ENCODE results near the gene HTR3D. TPM values are rescaled to one million over a fixed set of nuclear protein-coding genes. Genes with fewer than 3 reads are reported as not detected.
A peak's percentile ranks its signal among the peaks of the same experiment; 100 is the strongest.

The HTR3D gene
- total and polyA plus RNA-seq, 2 of the 13 experiments (the other 11 are each of a cell fraction or from before 2014, with no cell fraction given) = not detected

- TF ChIP-seq GMEB1 (CRISPR knock-in tag; IDR thresholded peaks at IDR 0.05; ENCODE audit: borderline replicate concordance) = peak; percentile 62; the same call in 1 of the 2 replicates
- peak; percentile 59; the same call in 1 of the 2 replicates for TF ChIP-seq HES4 (CRISPR knock-in tag; IDR thresholded peaks at IDR 0.05; ENCODE audit: borderline replicate concordance)
- TF ChIP-seq ZSCAN9 (CRISPR knock-in tag; IDR thresholded peaks at IDR 0.05; ENCODE audit: borderline replicate concordance) = peak; percentile 60; the same call in 1 of the 2 replicates
- TF ChIP-seq ZHX1 (CRISPR knock-in tag; IDR thresholded peaks at IDR 0.05; ENCODE audit: low read depth) = peak; percentile 35; the same call in 1 of the 2 replicates
- TF ChIP-seq ZNF260 (CRISPR knock-in tag; IDR thresholded peaks at IDR 0.05; ENCODE audit: borderline replicate concordance, low read depth) = no peak
- TF ChIP-seq ZNF780A (CRISPR knock-in tag; IDR thresholded peaks at IDR 0.05) = no peak
- no peak for TF ChIP-seq TRIM22 (IDR thresholded peaks at IDR 0.05)
- peak; percentile 20; the same call in 1 of the 2 replicates for TF ChIP-seq KDM4B (CRISPR knock-in tag; IDR thresholded peaks at IDR 0.05)
- TF ChIP-seq GTF2F1 (IDR thresholded peaks at IDR 0.05; ENCODE audit: low read length) = no peak
- TF ChIP-seq ZNF672 (CRISPR knock-in tag; IDR thresholded peaks at IDR 0.05) = no peak
- TF ChIP-seq EEA1 (CRISPR knock-in tag; IDR thresholded peaks at IDR 0.05; ENCODE audit: borderline replicate concordance) = peak; percentile 37; the same call in 1 of the 2 replicates
- peak; percentile 56; the same call in 1 of the 2 replicates for TF ChIP-seq YEATS4 (CRISPR knock-in tag; IDR thresholded peaks at IDR 0.05; ENCODE audit: borderline replicate concordance)
- no peak for TF ChIP-seq ATF4 (CRISPR knock-in tag; IDR thresholded peaks at IDR 0.05)
- TF ChIP-seq ZNF501 (CRISPR knock-in tag; IDR thresholded peaks at IDR 0.05) = peak; percentile 93
- TF ChIP-seq ZNF772 (CRISPR knock-in tag; IDR thresholded peaks at IDR 0.05) = peak; percentile 80; the same call in 1 of the 2 replicates
- TF ChIP-seq FOXC1 (CRISPR knock-in tag; IDR thresholded peaks at IDR 0.05; ENCODE audit: borderline replicate concordance) = peak; percentile 92
- peak; percentile 77 for TF ChIP-seq ELF1 (CRISPR knock-in tag; IDR thresholded peaks at IDR 0.05)
- peak; percentile 76; the same call in 1 of the 2 replicates for TF ChIP-seq RXRA (CRISPR knock-in tag; IDR thresholded peaks at IDR 0.05)
- TF ChIP-seq SNRNP70 (IDR thresholded peaks at IDR 0.05; ENCODE audit: low read depth, low read length) = no peak
- TF ChIP-seq XRCC5 (optimal IDR thresholded peaks at IDR 0.05; ENCODE audit: low read length) = peak; percentile 35
- no peak for TF ChIP-seq CBX2 (IDR thresholded peaks at IDR 0.05; ENCODE audit: low read depth, low read length)
- TF ChIP-seq CBX2 (CRISPR knock-in tag; IDR thresholded peaks at IDR 0.05; ENCODE audit: low read depth) = no peak
- peak; percentile 38; the same call in 1 of the 2 replicates for TF ChIP-seq PITX1 (CRISPR knock-in tag; IDR thresholded peaks at IDR 0.05)
These were observed 13.7 kb upstream of the HTR3D start, which contains the start of gene ABCC5 (continued) for GRCh38 chr3:184017672-184018423.

Measured in HepG2 (cell line).